Effector memory CD4-positive, alpha-beta T cell (primary cell): ENCODE data around the gene TNFRSF13B.

Experiments used
- DNase-seq, 3 donors: peaks; one replicate each; pipeline ENCODE4 v3.0.0-alpha.2; 2020
- H3K27ac ChIP-seq: 2 replicates; pipeline ENCODE4 v1.7.0; 2013; ENCODE audit warnings: mild to moderate bottlenecking, low read length, moderate library complexity; ENCODE audit not compliant: insufficient read depth, poor library complexity, severe bottlenecking
- H3K27me3 ChIP-seq: replicated peaks from 2 replicates; pipeline ENCODE4 v1.7.0; 2013; ENCODE audit warnings: mild to moderate bottlenecking, low read length; ENCODE audit not compliant: insufficient read depth, control insufficient read depth, poor library complexity, severe bottlenecking
- H3K36me3 ChIP-seq: 2 replicates; pipeline ENCODE4 v1.7.0; 2013; ENCODE audit warnings: mild to moderate bottlenecking, low read length, moderate library complexity; ENCODE audit not compliant: control insufficient read depth, insufficient read depth
- H3K4me1 ChIP-seq: 2 replicates; pipeline ENCODE4 v1.7.0; 2013; ENCODE audit warnings: low read length, mild to moderate bottlenecking; ENCODE audit not compliant: control insufficient read depth, insufficient read depth, poor library complexity, severe bottlenecking
- H3K4me3 ChIP-seq: 2 replicates; pipeline ENCODE4 v1.7.0; 2013; ENCODE audit warnings: low read length, low read depth, mild to moderate bottlenecking; ENCODE audit not compliant: insufficient read depth, poor library complexity, severe bottlenecking
- H3K9me3 ChIP-seq: 2 replicates; pipeline ENCODE4 v1.7.0; 2013; ENCODE audit warnings: mild to moderate bottlenecking, low read length, moderate library complexity; ENCODE audit not compliant: control insufficient read depth

TNFRSF13B gene

DNA sequence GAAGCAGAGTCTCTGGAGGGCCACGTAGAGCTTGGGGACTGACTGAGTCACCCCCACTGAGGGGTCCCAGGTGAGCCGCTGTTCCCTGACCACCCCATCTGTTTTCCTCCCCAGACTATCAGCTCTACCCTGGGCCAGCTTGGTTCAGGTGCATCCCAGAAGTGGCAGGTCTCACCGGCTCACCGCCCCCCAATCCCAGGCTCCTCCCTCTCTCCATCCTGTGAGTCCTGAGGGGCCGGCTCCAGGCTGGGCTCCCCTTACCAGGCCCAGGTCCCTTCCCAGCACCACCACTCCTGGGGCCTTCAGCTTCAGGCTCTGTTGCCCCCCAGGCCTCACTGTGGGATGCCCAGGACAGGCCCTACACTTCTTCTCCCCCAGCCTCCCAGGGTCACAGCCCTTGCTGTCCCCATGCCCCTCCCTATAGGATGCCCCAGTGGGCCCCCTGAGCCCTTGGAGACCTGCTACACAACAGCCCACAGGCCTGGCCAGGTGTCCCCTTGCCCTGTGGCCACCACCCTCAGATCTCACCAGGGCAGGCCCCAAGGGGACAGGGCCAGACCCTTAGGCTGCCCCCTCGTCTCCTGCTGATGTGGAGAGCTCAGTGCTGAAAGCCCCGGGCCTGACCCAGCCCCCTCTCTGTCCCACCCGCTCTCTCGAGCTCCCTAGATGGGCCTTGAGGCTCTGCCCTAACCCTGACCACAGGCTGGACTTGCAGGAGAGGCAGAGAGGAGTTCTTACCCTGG is 40.4 kb downstream of the TNFRSF13B start:
- Histone ChIP-seq H3K27me3 (no peaks in the 10 kb centered on the region), H3K9me3 (no peaks in the 10 kb centered on the region), H3K27ac (no peak overlapping the region), H3K36me3 (no peaks in the 10 kb centered on the region), H3K4me3 (no peak overlapping the region), H3K4me1 (no peaks in the 10 kb centered on the region)
- DNase-seq, result no peak

DNA sequence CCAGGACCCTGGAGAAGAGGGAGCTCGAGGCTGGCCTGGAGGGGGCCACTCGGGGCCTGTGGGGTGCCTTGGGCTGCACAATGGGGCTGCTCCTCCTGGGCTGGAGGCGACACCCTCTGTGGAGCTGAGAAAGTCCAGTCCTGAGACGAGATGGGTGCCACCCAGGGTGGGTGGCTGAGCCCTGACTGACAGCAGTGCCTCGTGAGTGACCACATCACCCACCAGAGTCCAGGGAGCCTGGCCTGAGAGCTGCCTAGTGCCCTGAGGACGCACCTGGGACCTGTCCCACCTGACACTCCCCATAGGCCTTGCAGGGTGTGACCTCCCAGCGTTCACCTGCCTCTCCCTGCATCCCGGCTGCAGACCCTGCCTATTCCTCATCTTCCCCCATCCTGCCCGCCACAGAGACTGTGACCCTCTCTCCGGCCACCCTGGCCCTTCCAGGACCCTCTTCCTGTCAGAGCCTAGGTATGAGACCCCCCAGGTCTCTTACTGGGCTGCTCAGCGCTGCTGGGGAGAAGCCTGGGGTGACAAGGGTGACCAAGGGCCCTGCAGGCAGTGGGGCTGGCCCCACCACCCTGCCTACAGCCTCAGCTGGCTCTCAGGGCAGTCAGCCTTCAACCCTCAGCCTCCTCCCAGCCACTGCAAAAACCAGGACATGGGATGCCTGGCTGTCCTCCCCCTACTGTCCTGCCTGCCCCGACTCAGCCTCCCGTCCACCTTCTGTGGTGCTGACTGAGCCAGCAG is 41.2 kb downstream of the TNFRSF13B start:
- Histone ChIP-seq H3K9me3 (no peaks in the 10 kb centered on the region), H3K4me3 (no peak overlapping the region), H3K36me3 (no peaks in the 10 kb centered on the region), H3K27ac (no peak overlapping the region), H3K27me3 (no peaks in the 10 kb centered on the region), H3K4me1 (no peaks in the 10 kb centered on the region)
- DNase-seq, result no peak

DNA sequence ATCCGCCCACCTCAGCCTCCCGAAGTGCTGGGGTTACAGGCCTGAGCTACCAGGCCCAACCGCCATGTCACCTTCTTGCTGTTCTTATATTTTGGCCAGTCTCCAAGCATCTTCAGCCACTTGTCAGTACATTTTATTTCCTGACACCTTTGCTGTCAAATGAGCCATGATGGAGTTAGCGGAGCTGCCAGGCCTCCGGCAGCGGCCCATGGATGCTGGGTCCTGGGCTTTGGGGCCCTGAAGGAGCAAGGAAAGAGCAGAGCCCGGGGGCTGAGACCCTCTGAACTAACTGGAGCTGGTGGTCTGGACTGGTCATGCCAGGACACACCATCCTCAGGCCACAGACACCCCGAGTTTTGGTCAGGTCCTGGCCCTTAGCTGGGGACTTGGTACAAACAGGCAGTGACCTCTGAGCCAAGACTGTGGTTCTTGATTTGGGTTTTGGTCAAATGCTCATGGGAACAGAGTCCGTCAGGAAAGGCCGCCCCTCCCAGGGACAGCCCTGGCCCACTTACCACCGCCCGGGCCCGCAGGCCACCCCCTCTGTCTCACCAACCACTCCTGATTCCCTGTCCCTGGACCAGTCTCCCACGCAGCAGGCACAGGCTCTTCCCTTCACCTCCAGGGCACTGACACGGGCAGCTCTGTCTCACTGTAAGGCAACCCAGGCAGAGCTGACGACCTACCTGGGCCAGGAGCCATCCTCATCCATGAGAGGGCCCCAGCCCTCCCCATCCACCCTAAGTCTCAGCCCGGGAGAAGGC is 42.0 kb downstream of the TNFRSF13B start:
- no peaks in the 10 kb centered on the region for H3K4me1 ChIP-seq
- H3K4me3 ChIP-seq, result no peak overlapping the region
- DNase-seq, result no peak
- H3K27me3 ChIP-seq, result no peaks in the 10 kb centered on the region
- H3K36me3 ChIP-seq, result no peaks in the 10 kb centered on the region
- H3K27ac ChIP-seq, result no peak overlapping the region
- no peaks in the 10 kb centered on the region for H3K9me3 ChIP-seq

DNA sequence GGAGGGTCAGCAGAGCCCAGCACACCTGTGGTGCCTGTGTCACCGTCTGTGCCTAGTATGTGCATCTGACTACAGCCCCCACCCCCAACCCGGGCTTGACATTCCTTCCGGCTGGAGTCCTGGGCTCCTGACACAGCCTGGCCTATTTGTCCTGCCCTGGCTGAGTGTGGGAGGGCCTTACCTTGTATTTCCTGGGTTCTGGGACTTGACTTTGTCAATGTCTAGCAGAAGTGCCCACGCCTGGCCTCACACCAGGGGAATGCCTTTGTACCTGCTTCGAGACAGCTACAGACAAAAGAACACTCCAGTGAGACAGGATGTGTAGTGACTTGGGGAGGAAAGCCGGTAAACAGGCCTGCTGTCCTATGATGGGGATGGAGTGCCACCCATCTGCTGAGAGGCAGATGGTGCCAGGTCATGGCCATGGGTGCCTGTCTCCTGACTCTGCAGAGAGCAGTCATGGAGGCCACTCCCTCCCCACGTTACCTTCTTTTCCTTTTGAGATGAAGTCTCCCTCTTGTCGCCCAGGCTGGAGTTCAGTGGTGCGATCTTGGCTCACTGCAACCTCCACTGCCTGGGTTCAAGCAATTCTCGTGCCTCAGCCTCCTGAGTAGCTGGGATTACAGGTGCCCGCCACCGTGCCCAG is 42.8 kb downstream of the TNFRSF13B start:
- H3K27ac ChIP-seq, result no peak overlapping the region

DNA sequence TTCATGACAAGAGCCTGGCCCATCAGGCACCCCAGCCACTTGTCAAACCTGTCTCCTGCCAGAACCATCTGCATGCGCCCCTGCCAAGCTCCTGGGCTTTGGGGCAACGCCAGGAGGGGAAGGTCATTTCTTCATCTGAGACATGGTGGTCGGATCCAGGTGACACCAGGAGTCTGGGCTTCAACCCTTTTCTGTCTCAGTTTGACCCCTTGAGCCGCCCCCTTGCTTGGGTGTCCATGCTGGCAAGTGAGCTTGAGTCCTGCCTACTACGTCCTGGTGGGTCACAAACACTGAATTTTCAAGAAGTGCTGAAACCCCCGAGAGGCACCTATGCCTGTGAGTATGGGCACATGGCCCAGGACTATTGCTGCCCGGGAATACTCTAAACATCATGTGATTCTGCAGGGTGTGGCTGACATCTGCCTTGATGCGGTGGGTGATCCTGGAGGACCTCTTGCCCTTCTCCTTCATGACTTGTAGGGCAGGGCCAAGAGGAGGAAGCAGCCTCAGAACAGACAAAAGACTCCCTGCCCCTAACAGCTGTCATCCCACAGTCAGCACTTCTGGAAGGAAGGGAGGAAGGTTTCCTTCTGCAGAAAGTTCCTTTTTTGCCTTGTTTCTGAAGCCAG is 43.4 kb downstream of the TNFRSF13B start:
- no peak overlapping the region for H3K27ac ChIP-seq
- no peaks in the 10 kb centered on the region for H3K4me1 ChIP-seq
- no peaks in the 10 kb centered on the region for H3K36me3 ChIP-seq
- DNase-seq, result no peak
- no peak overlapping the region for H3K4me3 ChIP-seq
- H3K9me3 ChIP-seq, result no peaks in the 10 kb centered on the region
- H3K27me3 ChIP-seq, result no peaks in the 10 kb centered on the region

More for the DNA sequence above, 42.8 kb downstream of the TNFRSF13B start:
- no peaks in the 10 kb centered on the region for H3K36me3 ChIP-seq
- no peaks in the 10 kb centered on the region for H3K27me3 ChIP-seq
- no peaks in the 10 kb centered on the region for H3K4me1 ChIP-seq
- H3K4me3 ChIP-seq, result no peak overlapping the region
- H3K9me3 ChIP-seq, result no peaks in the 10 kb centered on the region
- DNase-seq, result no peak

DNA sequence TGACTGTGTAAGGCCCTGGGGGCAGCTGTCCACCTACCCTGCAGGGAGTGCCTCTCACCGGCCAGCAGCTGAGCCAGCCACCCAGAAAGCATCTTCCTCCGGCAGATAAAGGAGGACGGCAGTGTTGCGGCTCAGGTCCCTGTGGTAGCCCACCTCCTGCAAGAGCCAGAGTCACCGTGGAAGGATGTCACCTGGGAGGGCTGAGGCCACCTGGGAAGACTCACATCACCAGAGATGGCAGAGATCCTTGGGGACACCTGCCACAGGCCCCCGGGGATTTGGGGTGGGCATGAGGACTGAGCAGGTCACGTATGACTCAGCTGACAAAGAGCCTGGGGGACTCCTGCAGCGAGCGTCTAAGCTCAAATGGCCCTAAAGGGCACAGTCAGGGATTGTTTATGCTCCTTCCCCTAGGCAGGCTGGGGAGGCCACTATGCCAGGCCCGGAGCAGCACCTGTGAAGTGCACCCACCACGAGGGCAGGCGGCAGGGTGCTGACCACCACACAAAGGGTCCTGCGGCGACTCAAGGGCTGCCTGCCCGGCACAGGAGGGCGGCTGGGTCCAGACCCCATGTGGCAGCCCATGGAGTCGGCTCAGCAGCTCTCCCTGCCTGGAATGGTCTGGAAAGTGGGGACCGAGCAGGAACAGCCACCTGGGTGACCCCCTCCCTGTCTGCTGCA is 44.1 kb downstream of the TNFRSF13B start:
- Histone ChIP-seq H3K4me1 (no peaks in the 10 kb centered on the region), H3K36me3 (no peaks in the 10 kb centered on the region), H3K27ac (no peak overlapping the region), H3K27me3 (no peaks in the 10 kb centered on the region), H3K4me3 (no peak overlapping the region), H3K9me3 (no peaks in the 10 kb centered on the region)
- DNase-seq, result no peak

DNA sequence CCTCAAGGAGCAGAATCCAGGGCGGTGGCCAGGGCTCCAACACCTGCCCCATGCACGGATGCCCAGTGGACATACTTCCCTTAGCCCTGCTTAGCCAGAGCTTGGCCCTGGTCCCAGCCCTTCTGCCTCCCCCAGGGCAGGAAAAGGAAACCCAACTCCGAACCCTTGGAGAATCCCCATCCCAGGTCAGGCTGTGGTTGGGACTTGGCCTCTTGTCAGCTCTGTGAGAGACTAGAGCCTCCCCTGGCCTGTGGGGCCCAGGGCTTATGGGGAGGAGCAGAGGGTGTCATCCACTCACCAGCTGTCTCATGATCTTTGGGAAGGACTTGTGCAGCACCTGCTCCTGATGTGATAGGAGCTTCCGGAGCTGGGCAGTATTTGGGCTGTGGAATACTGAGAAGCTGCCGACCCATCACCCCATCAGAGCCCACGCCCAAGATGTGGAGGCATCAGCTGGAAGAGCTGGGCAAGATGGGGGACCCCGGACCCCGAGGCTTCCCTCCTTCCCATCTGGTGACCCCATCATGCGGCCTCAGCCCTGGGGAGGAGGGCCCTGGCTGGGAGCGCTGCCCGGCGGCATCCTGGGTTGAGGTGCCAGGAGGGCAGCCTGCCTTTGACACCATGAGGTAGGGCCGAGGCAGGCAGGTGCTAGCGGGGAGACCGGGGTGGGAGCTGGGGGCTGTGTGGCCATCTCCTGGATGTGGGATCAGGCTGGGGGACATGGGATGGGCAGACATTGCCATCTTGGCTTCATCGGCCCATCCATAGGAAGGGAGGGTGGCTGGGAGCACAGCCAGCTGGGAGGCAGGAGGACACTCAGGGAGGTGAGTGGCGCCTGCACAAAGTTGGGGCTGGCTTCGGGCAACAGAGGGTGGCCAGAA is 45.1 kb downstream of the TNFRSF13B start:
- Histone ChIP-seq H3K4me3 (no peak overlapping the region), H3K27me3 (no peaks in the 10 kb centered on the region), H3K4me1 (no peaks in the 10 kb centered on the region), H3K27ac (no peak overlapping the region), H3K9me3 (no peaks in the 10 kb centered on the region), H3K36me3 (no peaks in the 10 kb centered on the region)
- no peak for DNase-seq

DNA sequence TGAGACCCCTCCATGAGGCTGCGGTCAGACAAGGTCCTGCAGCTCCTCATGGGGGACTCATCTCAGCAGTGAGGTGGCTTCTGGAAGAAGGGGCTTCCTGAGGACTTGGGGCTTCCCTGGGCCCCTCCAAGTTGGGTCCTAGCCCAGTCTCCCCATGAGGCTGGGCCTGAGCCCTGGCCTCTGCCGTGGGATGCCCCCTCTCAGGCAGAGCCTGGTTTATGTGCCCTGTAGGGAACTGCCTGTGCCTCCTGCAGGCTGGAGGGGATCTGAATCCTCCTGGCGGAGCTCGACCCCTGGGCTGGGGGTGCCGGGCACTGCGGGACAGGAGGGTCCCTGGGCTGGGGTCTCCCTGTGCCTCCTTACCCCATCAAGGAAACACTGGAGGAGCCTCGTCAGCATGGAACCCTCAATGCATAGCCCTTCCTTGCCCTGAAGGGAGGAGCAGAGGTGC is 45.8 kb downstream of the TNFRSF13B start:
- H3K27me3 ChIP-seq, result no peaks in the 10 kb centered on the region
- H3K4me3 ChIP-seq, result no peak overlapping the region
- no peak for DNase-seq
- H3K27ac ChIP-seq, result no peak overlapping the region
- H3K9me3 ChIP-seq, result no peaks in the 10 kb centered on the region
- H3K4me1 ChIP-seq, result no peaks in the 10 kb centered on the region
- no peaks in the 10 kb centered on the region for H3K36me3 ChIP-seq
